GM19397 (cell line): ENCODE data around the gene RFX5.

Experiments
- ATAC-seq: cut with Tn5 transposase; IDR thresholded peaks from one replicate; pipeline ENCODE4 v1.9.1; 2021; ENCODE audit warnings: mild to moderate bottlenecking, moderate library complexity; ENCODE audit not compliant: unreplicated experiment

The RFX5 gene

GRCh38 chr1:151325231-151325630 is 21.8 kb downstream of the RFX5 start:
- no peak for ATAC-seq

DNA sequence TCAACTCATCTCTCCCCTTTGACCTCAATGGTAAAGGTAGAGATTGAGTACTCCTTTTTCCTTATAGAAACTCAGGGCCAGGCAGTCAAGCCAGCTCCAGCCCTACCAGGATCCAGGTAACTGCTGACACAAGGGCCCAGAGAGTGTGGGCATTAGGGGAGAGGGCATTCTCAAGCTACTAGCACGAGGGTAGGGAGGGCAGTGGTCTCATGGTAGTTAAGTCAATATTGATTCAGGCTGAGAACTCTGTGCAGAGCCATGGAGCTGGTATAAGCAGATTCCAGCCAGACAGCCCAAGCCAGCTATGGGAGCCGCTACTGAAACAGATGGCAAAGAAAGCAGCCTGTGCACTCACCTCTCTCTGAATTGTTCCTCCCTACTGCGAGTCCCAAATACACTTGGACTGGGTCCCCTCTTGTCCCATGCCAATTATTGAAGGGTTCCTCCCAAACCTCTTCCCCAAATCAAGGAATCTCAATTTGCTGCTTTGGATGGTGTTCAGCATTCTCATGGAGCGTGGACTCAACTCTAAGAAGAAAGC is 22.6 kb downstream of the RFX5 start:
- no peak for ATAC-seq

GRCh38 chr1:151318975-151319374 is 28.1 kb downstream of the RFX5 start:
- ATAC-seq = no peak

DNA sequence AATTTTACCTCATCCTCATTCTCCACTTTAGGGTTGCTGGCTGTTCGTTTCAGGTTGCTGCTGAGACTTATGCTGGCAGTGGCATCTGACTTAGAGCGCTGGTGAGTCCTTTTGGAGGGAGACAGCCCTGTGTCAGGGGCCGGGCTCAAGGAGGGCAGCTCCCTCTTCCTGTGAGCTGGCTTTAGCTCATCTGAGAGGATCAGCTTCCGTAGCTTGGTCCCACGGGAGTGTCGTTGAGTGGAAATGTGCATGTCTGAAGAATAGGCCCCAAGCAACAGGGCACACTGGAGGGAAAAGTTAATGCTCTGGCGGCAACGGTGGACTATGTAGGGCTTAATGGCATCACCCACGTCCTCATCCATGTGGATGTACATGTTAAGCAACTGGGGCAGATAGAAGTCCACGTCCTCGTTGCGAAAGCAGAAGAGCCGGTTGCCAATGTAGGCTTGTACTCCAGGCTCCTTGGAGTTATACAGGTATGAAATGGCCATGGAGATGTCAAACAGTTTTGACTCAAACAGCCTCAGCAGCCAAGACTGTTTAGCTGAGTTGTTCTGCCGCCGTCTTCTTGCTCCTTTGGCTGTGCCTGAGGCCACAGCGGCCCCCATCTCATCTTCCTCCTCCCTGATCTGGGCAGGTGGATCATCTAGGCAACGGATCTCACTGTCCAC is 31.4 kb downstream of the RFX5 start:
- ATAC-seq = no peak

GRCh38 chr1:151314137-151314875 is 32.7 kb downstream of the RFX5 start:
- no peak for ATAC-seq

GRCh38 chr1:151313501-151313900 is 33.6 kb downstream of the RFX5 start:
- ATAC-seq = no peak

GRCh38 chr1:151312826-151313225 is 34.2 kb downstream of the RFX5 start:
- ATAC-seq = no peak

- ATAC-seq = no peak
Observed at GRCh38 chr1:151312411-151312810, 34.6 kb downstream of the RFX5 start.

DNA sequence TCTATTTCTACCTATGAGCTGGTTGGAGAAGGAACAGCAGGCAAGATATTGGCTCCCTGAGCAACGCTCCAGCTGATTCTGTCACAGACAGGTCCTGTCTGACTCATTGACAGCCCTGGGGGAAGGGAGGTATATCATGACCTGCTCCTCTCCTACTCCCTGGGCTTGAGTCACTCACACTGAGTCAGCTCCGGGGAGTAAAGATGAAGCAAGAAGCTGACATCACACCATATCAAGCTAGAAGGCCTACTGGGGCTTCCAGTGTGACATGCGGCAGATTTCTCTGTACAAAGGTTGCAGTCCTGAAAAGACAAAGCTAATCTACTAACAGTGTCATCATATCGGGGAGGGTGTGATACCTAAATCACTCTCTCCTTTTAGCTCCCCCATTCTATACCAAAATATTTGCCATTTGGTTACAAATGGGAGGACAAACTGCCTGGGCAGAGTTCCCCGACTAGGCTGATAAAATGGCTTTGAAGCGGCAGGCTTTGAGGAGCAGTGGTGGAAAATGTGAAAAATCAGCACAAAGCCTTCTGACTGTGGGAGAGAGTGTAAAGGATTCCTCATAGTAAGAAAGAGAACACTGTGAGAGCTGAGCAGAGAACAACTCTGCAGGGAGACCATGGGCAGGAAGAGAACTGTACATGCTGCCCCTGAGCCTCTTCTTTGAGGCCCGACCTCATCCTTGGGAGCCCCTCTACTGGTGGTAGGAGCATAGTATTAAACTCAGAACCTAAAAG is 35.3 kb downstream of the RFX5 start:
- ATAC-seq = no peak

GRCh38 chr1:151311011-151311410 is 36.0 kb downstream of the RFX5 start:
- ATAC-seq = no peak

DNA sequence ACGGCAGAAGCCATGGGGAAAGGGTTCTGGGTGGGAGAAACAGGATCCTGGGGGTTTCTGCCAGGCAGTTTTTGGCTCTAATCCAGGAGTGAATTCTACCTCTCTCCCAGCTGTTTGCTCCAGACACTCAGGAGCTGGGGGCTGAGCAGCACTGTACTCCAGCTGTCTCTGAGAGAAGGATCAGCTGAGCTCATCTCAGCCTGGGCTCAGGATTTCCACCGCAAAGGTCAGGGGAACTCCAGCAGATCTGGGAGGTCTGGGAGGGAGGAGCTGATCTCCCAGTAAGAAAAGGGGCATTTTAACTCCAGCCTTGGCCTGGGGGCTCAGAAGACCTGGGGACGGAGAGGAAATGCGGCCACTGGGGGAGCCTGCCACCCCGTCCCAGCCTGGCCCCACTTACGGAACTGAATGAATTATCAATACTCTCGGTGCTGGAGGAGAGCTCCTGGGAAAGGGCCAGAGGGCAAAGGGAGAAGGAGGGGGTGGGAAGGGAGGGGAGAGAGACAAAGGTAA is 37.2 kb downstream of the RFX5 start:
- ATAC-seq = no peak

GRCh38 chr1:151294742-151295462 is 52.1 kb downstream of the RFX5 start:
- no peak for ATAC-seq

- ATAC-seq = no peak
Observed at GRCh38 chr1:151293093-151293492, 54.0 kb downstream of the RFX5 start.

- ATAC-seq = no peak
Observed at GRCh38 chr1:151292207-151293030, 54.6 kb downstream of the RFX5 start.

GRCh38 chr1:151290709-151291303 is 56.2 kb downstream of the RFX5 start:
- no peak for ATAC-seq
